Cardiac muscle cell (in vitro differentiated cells and primary cell): ENCODE results near the gene AKTIP. TPM values are rescaled to one million over a fixed set of nuclear protein-coding genes. Genes with fewer than 3 reads are reported as not detected.

Experiments
- DNase-seq, 2 donors: peaks; one replicate each; pipeline versions ENCODE4 v3.0.0 to v3.0.0-alpha.2; 2010 to 2017; ENCODE audit warnings: low read depth in 1 of 2, low spot score in 1 of 2
- H3K27ac ChIP-seq: fragments of 200-600 bp; sonication (generic); 2 replicates; pipeline ENCODE4 v1.5.1; 2016
- H3K27me3 ChIP-seq: fragments of 200-600 bp; sonication (generic); 2 replicates; pipeline ENCODE4 v1.6.0; 2016; ENCODE audit warnings: control low read depth
- H3K36me3 ChIP-seq: fragments of 200-600 bp; sonication (generic); 2 replicates; pipeline ENCODE4 v1.5.1; 2016; ENCODE audit warnings: control low read depth
- H3K4me1 ChIP-seq: fragments of 200-600 bp; sonication (generic); 2 replicates; pipeline ENCODE4 v1.8.1; 2017; ENCODE audit warnings: low read depth, mild to moderate bottlenecking, mixed run types
- H3K4me3 ChIP-seq: fragments of 200-600 bp; sonication (generic); 2 replicates; pipeline ENCODE4 v1.5.1; 2016; ENCODE audit warnings: mild to moderate bottlenecking
- H3K9me3 ChIP-seq: fragments of 200-600 bp; sonication (generic); 2 replicates; pipeline ENCODE4 v1.5.1; 2017; ENCODE audit warnings: low read depth, mild to moderate bottlenecking, control low read depth
- CTCF ChIP-seq: IDR thresholded peaks from 2 replicates; pipeline ENCODE4 v1.5.1; 2012; ENCODE audit warnings: low read depth, mild to moderate bottlenecking, low read length
- polyA plus RNA-seq: library from polyadenylated mRNA; unstranded; fragments of >200 nt; fragmentation: Nextera tagmentation; extraction: Ambion mirVana; gene quantifications from 2 replicates; pipeline ENCODE4 v1.2.1, GENCODE V29; 2016
- total RNA-seq: library from RNA; depleted of rRNA; stranded (reverse); fragments of >200 nt; gene quantifications from 2 replicates; pipeline ENCODE4 v1.2.3, GENCODE V29; 2016

AKTIP gene
- total and polyA plus RNA-seq, 2 experiments from 2014 or later: 33.9 to 39.4 TPM

DNA sequence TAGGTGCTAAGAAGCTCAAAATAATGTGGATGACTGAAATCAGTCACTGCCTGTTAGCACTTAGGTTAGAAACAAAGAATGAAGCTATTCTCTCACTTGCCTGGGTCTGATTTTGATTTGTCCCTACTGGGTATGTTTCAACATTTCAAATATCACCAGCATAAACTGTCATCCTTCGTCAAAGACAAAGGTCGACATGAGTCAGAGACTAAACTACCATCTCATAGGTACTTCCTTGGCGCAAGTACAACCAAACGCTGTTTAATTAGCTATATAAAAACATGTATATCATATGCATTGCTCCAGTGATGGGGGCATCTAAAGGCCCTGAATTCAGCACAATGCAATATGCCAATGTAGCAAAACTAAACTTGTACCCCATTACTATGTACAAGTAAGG lies 4.0 kb downstream of the AKTIP start:
- Histone ChIP-seq H3K4me3 (no peak overlapping the region), H3K27me3 (no peaks in the 10 kb centered on the region), H3K27ac (no peak overlapping the region), H3K4me1 (peaks cover 20% of the 10 kb centered on the region), H3K9me3 (no peaks in the 10 kb centered on the region), H3K36me3 (peaks cover 30% of the 10 kb centered on the region)
- no peak for DNase-seq
- no peak for TF ChIP-seq CTCF

GRCh38 chr16:53495325-53495724 lies 7.7 kb downstream of the AKTIP start:
- peaks cover 9% of the 10 kb centered on the region for H3K4me1 ChIP-seq
- H3K9me3 ChIP-seq: no peaks in the 10 kb centered on the region
- peaks cover 46% of the 10 kb centered on the region for H3K36me3 ChIP-seq
- H3K27ac ChIP-seq: no peak overlapping the region
- TF ChIP-seq CTCF: no peak
- H3K4me3 ChIP-seq: no peak overlapping the region
- DNase-seq: no peak
- no peaks in the 10 kb centered on the region for H3K27me3 ChIP-seq

GRCh38 chr16:53494636-53495035 lies 8.4 kb downstream of the AKTIP start:
- TF ChIP-seq CTCF: no peak
- no peak overlapping the region for H3K4me3 ChIP-seq
- no peak for DNase-seq
- peaks cover 16% of the 10 kb centered on the region for H3K4me1 ChIP-seq
- H3K9me3 ChIP-seq: no peaks in the 10 kb centered on the region
- no peak overlapping the region for H3K27ac ChIP-seq
- no peaks in the 10 kb centered on the region for H3K27me3 ChIP-seq
- H3K36me3 ChIP-seq: peaks cover 46% of the 10 kb centered on the region

- no peaks in the 10 kb centered on the region for H3K27me3 ChIP-seq
- no peak for TF ChIP-seq CTCF
- no peak overlapping the region for H3K4me3 ChIP-seq
- H3K36me3 ChIP-seq: peaks cover 48% of the 10 kb centered on the region
- peak overlapping the region; percentile 23 for H3K27ac ChIP-seq
- H3K9me3 ChIP-seq: no peaks in the 10 kb centered on the region
- DNase-seq: no peak
- H3K4me1 ChIP-seq: peaks cover 19% of the 10 kb centered on the region
Measured at GRCh38 chr16:53492503-53492902, 10.5 kb downstream of the AKTIP start.

DNA sequence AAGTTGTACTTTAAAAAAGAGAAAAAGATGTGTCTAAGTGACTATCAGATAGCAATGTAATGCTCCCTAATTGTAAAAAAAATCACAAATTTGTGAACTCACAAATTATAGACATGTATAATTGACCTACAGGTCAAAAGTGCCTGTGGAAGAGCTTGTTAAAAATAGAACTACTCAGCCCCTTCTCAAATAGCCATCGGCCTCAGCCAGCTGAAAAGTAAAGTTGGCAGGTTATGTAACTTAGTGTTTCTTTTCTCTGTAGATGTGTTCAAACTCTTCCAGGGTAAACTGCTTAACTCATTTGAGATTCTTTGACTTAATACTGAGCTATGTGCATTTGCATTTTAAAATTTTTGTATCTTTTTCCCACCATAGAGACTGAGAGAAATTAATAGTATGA lies 13.3 kb downstream of the AKTIP start:
- H3K4me3 ChIP-seq: no peak overlapping the region
- H3K27me3 ChIP-seq: no peaks in the 10 kb centered on the region
- no peak for TF ChIP-seq CTCF
- peaks cover 33% of the 10 kb centered on the region for H3K36me3 ChIP-seq
- DNase-seq: peak in 1 of 2 donors; percentile 47
- no peaks in the 10 kb centered on the region for H3K9me3 ChIP-seq
- peaks cover 19% of the 10 kb centered on the region for H3K4me1 ChIP-seq
- H3K27ac ChIP-seq: peak overlapping the region; percentile 90

GRCh38 chr16:53486230-53486629 lies 16.8 kb downstream of the AKTIP start:
- Histone ChIP-seq H3K27me3 (no peaks in the 10 kb centered on the region), H3K4me1 (peaks cover 19% of the 10 kb centered on the region), H3K4me3 (no peak overlapping the region), H3K27ac (no peak overlapping the region), H3K36me3 (peaks cover 25% of the 10 kb centered on the region), H3K9me3 (no peaks in the 10 kb centered on the region)
- DNase-seq: no peak
- TF ChIP-seq CTCF: no peak
